T1000 (cell line): ENCODE results near the gene FRG2.
"Not testable (repeated sequence)": the region's sequence is repeated elsewhere in the genome, so short reads cannot be mapped to it uniquely, and the experiment has no call there.

Experiments used
- DNase-seq: peaks from one replicate; lab custom pipeline; 2025; ENCODE audit warnings: mixed read lengths; lab: John Stamatoyannopoulos, UW

FRG2 gene

GRCh38 chr4:190016369-190017289 lies 10.4 kb downstream of the FRG2 start:
- DNase-seq: no peak

GRCh38 chr4:190015538-190016368 lies 11.3 kb downstream of the FRG2 start:
- no peak for DNase-seq

GRCh38 chr4:190014771-190015537 lies 12.1 kb downstream of the FRG2 start:
- no peak for DNase-seq

GRCh38 chr4:189989941-189990340 lies 37.1 kb downstream of the FRG2 start:
- not testable (repeated sequence) for DNase-seq

GRCh38 chr4:189988877-189989431 lies 38.1 kb downstream of the FRG2 start:
- no peak for DNase-seq

GRCh38 chr4:189985651-189986243 lies 41.3 kb downstream of the FRG2 start:
- DNase-seq: not testable (repeated sequence)

GRCh38 chr4:189984661-189985060 lies 42.4 kb downstream of the FRG2 start:
- DNase-seq: not testable (repeated sequence)

- DNase-seq: not testable (repeated sequence)
Measured at GRCh38 chr4:189983916-189984526, 43.0 kb downstream of the FRG2 start.

- no peak for DNase-seq
Measured at GRCh38 chr4:189981970-189982369, 45.1 kb downstream of the FRG2 start.

GRCh38 chr4:189980292-189980691 lies 46.8 kb downstream of the FRG2 start:
- DNase-seq: not testable (repeated sequence)

GRCh38 chr4:189979196-189980047 lies 47.6 kb downstream of the FRG2 start:
- no peak for DNase-seq
